SH-SY5Y (cell line): ENCODE data around the gene HLA-A.

Experiments used
- GATA2 ChIP-seq: IDR thresholded peaks from 2 replicates; pipeline ENCODE4 v1.6.1; 2011; ENCODE audit warnings: mild to moderate bottlenecking, low read depth, low read length
- GATA3 ChIP-seq: IDR thresholded peaks from 2 replicates; pipeline ENCODE4 v1.6.1; 2011; ENCODE audit warnings: low read depth, mild to moderate bottlenecking, low read length, moderate library complexity

HLA-A gene

DNA sequence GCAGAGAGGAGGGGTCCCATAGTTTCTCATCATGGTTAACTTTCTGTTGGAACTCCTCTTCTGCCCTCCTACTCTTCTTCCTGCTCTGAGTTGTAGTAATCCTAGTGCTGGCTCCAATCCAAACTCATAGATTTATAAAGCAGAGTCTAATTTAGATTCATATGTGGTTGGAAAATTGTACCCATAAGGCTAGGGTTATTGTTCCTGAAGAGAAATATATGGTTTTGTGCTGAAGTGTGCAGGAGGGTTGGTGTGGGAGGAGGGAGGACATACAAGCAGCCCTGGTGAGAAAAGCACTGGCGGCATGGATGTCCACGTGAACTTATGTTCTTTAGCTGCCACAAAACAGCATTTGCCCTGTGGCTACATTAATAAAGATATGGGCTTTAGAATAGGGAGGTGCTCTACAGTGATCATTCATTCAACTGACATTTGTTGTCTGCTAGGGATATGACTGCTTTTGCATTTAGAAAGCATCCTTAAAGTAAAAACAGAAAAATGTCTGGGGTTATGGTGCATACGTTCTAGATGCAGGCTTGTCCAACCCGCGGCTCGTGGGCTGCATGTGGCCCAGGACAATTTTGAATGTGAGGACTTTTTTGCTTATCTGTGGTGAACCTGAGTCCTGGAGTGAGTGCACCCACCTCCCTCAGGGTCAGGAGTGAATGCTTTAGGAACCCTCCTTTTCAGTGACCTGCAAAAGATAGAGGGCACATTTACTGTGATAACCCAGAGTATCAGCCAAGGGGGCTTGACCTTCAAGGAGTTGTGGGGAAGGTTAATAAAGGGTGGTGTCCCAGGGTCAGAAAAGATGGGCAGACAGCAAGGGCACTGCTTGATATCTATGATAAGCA is 4.1 kb downstream of the HLA-A start:
- no peak for TF ChIP-seq GATA3
- no peak for TF ChIP-seq GATA2

DNA sequence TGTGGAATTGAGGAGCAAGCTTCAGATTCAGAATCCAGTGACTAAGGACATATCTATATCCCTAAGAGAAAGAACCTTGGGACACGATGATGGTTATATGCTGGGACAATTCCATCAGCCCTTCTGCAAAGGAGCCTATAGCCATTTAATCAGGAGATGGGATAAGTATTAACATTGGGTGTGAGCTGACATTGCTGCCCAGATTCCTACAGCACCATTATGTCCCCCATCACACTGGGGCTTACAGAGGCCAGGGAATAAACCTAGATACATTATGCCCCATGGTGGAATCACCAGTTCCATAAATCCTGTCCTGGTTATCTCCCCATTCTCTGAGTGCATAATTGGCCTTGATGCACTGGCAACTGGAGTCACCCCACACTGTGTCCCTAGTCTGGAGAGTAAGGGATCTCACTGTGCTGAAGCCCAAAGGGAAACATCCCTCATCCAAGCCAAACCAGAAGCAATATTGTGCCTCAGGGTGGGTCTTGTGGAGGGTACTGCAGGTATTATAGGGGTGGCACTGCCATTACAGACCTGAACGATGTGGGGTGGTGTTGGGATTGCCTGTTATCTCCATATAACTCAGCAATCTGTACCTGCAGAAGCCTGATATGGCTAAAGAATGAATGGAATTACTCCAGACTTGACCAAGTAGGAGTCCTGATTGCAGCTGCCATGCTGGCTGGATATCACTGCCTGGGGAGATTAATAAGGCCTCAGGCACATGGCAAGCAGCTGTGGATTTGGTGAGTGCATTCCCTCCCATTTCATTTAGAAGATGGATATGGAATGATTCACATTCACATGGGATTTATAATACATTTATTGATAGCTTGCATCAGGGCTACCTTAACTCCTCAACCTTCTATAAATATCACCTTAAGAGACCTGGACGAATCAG is 5.0 kb downstream of the HLA-A start:
- no peak for TF ChIP-seq GATA2
- TF ChIP-seq GATA3, result no peak

DNA sequence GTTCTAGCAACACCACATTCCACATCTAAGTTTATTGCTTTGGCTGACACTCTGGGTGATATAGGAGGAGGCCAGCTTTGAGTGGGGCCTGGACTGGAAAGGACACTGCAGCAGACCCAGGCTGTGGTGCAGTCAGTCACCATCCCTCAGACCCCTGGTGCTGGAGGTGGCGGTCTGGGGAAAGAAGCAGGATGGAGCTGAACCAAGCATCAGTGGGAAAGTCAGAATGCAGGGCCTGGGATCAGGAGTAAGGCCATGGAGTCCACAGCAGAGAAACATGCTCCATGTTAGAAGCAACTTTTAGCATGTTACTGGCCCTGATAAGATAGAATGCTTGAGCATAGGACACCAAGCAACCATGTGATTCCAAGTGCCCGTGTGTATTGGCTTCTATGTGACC is 5.9 kb downstream of the HLA-A start:
- TF ChIP-seq GATA3, result no peak
- no peak for TF ChIP-seq GATA2

DNA sequence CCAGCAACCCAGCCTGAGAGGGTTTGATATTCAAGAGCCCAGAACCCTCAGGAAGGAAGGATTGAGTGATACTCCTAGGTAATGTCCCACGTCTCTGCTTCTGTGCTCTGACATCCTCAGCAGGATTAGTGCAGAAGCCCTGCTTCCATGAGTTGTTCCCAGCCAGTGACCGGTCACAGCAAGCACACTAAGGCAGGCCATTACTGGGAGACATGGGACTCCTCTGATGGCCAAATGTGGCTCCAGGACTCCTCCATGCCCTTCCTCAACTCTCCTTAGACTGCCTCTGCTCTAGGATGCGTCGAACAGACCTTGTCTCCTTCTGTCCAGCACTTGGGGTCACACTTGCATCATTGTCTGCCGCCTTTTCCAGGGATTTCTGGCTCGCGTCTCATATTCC is 7.6 kb downstream of the HLA-A start:
- TF ChIP-seq GATA2 (no peak), GATA3 (no peak)

DNA sequence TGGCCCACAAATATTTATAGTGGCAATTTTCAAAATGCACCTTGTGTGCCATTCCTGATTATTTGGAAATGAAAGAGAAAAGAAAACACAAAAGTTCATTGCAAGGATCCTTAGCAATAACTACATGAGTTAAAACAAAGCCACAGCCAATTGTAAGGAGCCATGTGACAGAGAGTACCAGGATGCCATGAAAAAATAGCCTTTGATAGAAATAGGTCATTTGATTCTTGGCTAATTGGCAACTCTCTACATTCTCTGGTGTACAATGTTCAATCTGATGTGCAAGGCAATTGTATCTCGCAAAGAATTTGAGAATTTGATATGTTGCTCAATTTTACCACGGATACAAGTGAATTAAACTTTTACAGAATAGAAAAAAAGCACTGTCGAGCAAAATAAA is 9.6 kb downstream of the HLA-A start:
- TF ChIP-seq GATA3 (no peak), GATA2 (no peak)

DNA sequence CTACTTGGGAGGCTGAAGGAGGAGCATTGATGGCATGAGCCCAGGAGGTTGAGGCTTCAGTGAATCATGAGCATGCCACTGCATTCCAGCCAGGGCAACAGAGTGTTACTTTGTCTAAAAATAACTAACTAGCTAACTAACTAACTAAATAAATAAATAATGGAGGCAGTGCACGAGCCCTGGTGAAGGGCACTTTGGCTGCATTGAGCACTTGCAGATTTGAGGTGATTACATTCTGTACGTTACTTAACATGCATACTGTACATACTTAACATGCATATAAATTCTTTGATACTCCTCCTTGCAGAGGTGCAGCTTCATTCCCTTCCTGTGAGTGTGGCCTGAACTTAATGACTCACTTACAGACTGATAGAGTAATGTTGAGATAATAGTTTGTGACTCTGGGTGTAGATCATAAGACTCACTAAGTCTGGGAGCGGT is 10.7 kb downstream of the HLA-A start:
- TF ChIP-seq GATA2 (no peak), GATA3 (no peak)

DNA sequence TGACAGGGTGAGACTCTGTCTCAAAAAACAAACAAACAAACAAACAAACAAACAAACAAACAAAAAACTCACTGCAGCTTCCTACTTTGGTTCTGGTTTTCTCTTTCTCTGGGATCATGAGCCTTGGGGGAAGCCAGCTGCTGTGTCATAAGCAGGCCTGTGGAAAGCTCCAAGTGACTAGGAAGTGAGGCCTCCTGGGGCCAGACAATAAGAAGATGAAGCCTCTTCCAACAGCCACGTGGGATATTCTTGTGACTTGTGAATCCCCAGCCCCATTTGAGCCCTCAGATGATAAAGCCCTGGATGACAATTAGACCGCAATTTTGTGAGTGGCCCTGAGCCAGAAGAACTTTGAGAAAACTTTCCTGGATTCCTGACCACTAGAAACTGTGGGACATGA is 11.4 kb downstream of the HLA-A start:
- TF ChIP-seq GATA3 (no peak), GATA2 (no peak)

DNA sequence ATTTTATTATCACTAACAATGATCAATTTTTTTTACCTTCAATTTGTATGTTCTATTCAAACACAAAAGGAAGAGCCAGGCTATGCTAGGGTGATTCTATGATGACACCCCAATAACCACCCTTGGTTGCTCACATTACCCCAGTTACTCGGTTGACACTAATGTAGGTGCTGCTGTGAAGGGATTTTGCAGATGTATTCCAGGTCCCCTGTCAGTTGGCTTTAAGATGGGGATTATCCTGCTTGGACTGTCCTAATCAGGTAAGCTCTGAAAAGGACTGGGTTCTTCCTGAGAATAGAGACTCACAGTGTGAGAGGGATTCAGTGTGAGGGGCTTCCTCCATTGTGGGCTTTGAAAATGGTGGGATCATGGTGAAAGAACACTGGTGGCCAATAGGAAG is 11.9 kb downstream of the HLA-A start:
- TF ChIP-seq GATA2 (no peak), GATA3 (no peak)

DNA sequence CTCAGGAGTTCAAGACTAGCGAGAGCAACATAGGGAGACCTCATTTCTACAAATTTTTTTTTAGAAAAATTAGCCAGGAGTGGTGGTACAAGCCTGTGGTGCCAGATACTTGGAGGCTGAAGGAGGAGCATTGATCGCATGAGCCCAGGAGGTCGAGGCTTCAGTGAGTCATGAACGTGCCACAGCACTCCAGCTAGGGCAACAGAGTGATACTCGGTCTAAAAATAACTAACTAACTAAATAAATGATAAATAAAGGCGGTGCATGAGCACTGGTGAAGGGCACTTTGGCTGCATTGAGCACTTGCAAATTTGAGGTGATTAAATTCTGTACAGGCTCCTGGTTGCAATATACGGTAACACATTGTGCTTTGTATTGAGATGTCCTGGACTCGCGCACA is 13.5 kb downstream of the HLA-A start:
- TF ChIP-seq GATA2, result no peak
- no peak for TF ChIP-seq GATA3

DNA sequence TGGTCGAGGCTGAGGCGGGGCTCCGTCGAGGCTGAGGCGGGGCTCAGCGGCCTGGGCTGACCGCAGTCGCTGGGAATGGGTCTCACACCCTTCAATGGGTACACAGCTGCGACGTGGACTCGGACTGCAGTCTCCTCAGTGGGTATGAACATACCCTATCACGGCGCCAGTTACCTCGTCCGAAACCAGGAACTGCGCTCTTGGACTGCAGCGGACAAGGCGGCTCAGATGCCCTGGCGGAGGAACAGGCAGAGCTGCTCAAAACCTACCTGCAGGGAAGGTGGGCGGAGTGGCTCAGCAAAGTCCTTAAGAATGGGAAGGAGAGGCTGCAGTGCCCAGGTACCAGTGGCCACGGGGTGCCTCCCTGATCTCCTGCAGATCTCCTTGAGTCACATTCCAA is 14.2 kb downstream of the HLA-A start:
- TF ChIP-seq GATA3 (no peak), GATA2 (no peak)

DNA sequence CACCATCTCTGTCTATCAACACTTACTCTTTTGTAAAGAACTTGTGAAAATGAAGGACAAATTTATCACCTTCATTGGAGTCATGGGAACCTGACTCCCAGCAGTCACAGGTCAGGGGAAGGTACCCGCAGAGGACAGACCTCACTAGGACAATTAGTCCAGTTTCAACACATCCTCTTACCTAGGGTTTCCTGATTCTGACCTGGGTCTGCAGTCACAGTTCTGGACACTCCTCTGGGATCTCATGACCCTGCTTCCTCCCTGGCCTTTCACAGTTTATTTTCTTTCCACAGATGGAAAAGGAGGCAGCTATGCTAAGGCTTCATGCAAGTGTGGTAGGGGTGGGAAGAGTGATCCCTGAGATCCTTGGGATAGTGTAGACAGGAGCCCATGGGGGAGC is 15.7 kb downstream of the HLA-A start:
- TF ChIP-seq GATA3 (no peak), GATA2 (no peak)

DNA sequence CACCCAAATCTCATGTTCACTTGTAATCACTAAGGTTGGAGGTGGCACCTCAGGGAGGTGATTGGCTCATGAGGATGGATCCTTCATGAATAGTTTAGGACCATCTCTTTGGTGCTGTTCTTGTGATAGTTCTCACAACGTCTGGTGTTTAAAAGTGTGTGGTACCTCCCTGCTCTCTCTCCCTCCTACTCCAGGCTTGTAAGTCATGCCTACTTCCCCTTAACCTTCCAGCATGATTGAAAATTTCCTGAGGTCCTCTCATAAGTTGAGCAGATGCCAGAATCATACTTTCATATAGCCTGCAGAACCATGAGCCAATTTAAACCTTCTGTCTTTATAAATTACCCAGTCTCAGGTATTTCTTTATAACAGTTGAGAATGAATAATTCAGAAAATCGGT is 16.6 kb downstream of the HLA-A start:
- TF ChIP-seq GATA3, result no peak
- no peak for TF ChIP-seq GATA2

DNA sequence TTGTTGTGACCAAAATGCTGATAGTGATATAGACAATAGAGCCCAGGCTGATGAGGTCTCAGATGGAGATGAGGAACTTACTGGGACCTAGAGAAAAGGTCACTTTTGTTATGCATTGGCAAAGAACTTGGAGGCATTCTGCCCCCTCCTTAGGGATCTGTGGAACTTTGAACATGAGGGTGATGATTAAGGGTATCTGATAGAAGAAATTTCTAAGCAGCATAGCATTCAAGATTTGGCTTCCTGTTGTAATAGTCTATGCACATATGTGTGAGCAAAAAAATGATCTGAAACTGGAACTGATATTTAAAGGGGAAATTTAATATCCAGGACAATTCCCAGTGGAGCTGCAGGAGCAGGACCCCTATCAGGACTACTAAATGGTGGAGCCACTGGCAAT is 17.1 kb downstream of the HLA-A start:
- TF ChIP-seq GATA3 (no peak), GATA2 (no peak)

DNA sequence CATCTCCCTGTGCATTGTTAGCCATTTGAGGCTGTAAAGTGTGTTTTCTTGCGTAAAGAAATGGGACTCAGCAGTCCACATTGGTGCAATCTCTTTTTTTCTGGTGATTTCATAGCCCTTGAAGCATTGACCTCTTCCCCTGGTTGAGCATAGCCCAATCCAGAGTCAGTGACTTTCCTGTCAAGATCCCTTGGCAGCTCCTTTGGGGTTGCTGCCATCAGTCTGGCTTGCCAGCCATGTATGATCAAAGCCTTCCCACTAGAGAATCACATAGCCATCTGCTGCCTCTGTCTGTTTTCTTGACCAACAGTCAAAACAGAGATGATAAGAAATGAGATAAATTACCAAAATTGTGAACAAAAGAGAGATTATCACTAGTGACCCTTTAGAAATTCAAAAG is 19.6 kb downstream of the HLA-A start:
- TF ChIP-seq GATA3 (no peak), GATA2 (no peak)

DNA sequence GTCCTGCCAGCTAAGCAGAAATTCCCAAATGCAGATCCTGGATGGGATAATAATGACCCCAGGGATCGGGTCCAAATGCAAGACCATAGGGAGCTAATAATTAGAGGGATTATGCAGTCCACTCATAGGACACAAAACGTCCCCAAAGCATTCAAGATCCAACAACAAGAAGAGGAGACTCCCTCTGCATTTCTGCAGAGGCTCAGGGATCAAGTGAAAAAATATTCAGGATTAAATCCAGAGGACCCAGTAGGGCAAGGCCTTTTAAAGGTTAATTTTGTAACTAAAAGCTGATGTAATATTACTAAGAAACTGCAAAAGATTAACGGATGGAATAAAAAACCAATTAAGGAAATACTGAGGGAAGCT is 22.2 kb downstream of the HLA-A start:
- TF ChIP-seq GATA3 (no peak), GATA2 (0 out of 2 replicates have a peak, but pooled peaks have one; percentile 15)
